HL-60 (cell line): Measurements from ENCODE around the gene GPR108.

Experiments used
- GABPA ChIP-seq: IDR thresholded peaks from 2 replicates; pipeline ENCODE4 v1.6.1; 2012; ENCODE audit warnings: low read depth
- POLR2AphosphoS5 ChIP-seq: IDR thresholded peaks from 2 replicates; pipeline ENCODE4 v1.6.1; 2012; ENCODE audit warnings: low read depth
- REST ChIP-seq: IDR thresholded peaks from 2 replicates; pipeline ENCODE4 v1.6.1; 2012; ENCODE audit warnings: low read depth; ENCODE audit not compliant: insufficient replicate concordance
- TF ChIP-seq, protein P1 (sequence below): IDR thresholded peaks from one replicate; pipeline ENCODE4 v1.5.1; 2011; ENCODE audit warnings: low read length, control low read depth, inconsistent platforms; ENCODE audit not compliant: insufficient read depth

DNA sequence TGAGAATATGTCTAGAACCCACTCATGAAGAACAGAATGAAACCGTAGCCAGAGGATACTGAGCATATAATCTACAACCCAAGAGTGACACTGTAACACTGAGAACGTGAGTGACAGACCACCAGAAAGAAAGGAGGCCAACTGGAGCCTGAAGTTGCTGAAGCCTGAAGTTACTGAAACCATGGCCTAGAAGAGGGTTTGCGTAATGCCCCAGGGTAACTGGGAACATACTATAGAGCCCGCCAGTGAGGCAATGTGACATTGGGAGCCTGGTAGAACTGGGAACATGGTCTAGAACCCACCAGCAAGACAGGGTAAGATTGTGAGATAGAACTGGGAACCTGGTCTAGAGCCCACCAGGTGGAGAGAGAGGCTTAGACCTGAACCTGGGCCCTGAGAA lies 51.9 kb downstream of the GPR108 start:
- TF ChIP-seq, protein P1, sequence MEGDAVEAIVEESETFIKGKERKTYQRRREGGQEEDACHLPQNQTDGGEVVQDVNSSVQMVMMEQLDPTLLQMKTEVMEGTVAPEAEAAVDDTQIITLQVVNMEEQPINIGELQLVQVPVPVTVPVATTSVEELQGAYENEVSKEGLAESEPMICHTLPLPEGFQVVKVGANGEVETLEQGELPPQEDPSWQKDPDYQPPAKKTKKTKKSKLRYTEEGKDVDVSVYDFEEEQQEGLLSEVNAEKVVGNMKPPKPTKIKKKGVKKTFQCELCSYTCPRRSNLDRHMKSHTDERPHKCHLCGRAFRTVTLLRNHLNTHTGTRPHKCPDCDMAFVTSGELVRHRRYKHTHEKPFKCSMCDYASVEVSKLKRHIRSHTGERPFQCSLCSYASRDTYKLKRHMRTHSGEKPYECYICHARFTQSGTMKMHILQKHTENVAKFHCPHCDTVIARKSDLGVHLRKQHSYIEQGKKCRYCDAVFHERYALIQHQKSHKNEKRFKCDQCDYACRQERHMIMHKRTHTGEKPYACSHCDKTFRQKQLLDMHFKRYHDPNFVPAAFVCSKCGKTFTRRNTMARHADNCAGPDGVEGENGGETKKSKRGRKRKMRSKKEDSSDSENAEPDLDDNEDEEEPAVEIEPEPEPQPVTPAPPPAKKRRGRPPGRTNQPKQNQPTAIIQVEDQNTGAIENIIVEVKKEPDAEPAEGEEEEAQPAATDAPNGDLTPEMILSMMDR: no peak
- TF ChIP-seq GABPA (no peak), POLR2AphosphoS5 (no peak), REST (no peak)
